ENCODE data around the gene KCTD17. TPM values are rescaled to one million over a fixed set of nuclear protein-coding genes. Genes with fewer than 3 reads are reported as not detected.

Gene KCTD17
- total RNA-seq, 1 experiment from 2014 or later = 11.7 TPM

DNA sequence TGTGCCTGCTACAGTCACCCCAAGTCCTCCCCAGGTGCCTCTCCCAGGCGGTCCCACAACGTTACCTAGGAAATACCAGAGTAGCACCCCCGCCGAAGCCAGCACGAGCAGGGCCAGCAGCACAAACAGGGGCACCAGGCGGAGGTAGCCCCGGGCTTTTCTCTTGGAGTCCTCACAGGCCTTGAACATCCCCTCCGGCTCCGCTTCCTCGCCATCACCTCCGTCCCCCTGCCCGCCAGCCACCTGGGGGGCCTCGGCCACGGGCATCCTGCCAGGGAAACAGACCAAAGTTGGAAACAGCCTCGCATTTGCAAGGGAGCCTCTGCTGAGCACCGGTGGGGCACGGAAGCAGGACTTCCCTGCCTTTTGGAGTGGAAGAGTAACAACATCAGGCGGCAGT lies 51.6 kb downstream of the KCTD17 start:
- CTCF ChIA-PET = interaction anchor here (0.6 kb wide), 1 partner anchor 250 kb away, joined by 3 read pairs; no protein-coding TSS in a partner anchor
- no peak for DNase-seq (ENCODE audit: unreplicated experiment)
- Mint-ChIP-seq H3K36me3 (ENCODE audit: insufficient read depth, unreplicated experiment) (no peaks in the 10 kb centered on the region), H3K4me3 (ENCODE audit: unreplicated experiment) (no peak overlapping the region), H3K9me3 (ENCODE audit: unreplicated experiment) (no peaks in the 10 kb centered on the region), H3K27ac (ENCODE audit: low read depth, unreplicated experiment) (no peak overlapping the region), H3K4me1 (ENCODE audit: insufficient read depth, unreplicated experiment) (no peaks in the 10 kb centered on the region), H3K27me3 (ENCODE audit: insufficient read depth, unreplicated experiment) (peaks cover 55% of the 10 kb centered on the region)
- intact Hi-C loops (cut with micrococcal nuclease) = no loop called here
- POLR2A ChIA-PET = no interaction called here
- TF ChIP-seq, protein P1, sequence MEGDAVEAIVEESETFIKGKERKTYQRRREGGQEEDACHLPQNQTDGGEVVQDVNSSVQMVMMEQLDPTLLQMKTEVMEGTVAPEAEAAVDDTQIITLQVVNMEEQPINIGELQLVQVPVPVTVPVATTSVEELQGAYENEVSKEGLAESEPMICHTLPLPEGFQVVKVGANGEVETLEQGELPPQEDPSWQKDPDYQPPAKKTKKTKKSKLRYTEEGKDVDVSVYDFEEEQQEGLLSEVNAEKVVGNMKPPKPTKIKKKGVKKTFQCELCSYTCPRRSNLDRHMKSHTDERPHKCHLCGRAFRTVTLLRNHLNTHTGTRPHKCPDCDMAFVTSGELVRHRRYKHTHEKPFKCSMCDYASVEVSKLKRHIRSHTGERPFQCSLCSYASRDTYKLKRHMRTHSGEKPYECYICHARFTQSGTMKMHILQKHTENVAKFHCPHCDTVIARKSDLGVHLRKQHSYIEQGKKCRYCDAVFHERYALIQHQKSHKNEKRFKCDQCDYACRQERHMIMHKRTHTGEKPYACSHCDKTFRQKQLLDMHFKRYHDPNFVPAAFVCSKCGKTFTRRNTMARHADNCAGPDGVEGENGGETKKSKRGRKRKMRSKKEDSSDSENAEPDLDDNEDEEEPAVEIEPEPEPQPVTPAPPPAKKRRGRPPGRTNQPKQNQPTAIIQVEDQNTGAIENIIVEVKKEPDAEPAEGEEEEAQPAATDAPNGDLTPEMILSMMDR (IDR thresholded peaks at IDR 0.05; ENCODE audit: unreplicated experiment) = no peak
- no TSS peak for BruUV-seq (replicated peaks)

DNA sequence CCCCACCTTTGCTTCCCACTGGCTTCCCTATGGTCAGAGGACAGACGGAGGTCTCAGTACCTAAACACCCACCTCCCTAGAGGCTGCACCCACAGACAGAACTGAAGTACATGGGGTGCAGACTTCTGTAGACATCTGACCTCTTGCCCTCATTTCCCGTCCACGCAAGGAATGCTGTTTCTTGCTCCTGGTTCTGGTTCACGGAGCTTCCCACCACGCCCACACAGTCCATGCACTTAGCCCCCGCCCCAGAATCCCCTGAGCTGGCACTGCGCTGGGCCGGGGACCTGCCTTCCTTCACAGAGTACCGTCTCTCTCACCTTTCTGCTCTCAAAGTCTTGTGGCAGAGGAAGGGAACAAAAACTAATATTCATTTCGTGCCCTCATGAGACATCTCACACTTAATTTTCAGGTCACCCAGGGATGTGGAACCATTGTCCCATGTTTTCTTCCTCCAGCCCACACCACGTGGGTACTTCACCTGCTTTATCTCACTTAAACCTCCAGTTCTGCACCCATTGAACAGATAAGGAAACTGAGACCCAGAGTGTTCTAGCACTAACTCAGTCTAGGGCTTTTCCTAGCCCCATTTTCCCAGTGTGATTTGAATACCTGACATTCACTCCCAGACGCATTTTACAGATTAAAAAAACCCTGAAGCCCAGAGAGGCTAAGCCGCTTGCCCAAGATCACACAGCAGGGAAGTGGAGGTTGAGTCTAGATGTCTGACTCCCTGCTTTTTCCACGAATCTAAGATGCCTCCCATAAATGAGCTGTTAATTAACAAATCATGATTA lies 52.3 kb downstream of the KCTD17 start:
- Mint-ChIP-seq H3K36me3 (ENCODE audit: insufficient read depth, unreplicated experiment) (no peaks in the 10 kb centered on the region), H3K27ac (ENCODE audit: low read depth, unreplicated experiment) (no peak overlapping the region), H3K4me3 (ENCODE audit: unreplicated experiment) (no peak overlapping the region), H3K4me1 (ENCODE audit: insufficient read depth, unreplicated experiment) (no peaks in the 10 kb centered on the region), H3K27me3 (ENCODE audit: insufficient read depth, unreplicated experiment) (peaks cover 48% of the 10 kb centered on the region), H3K9me3 (ENCODE audit: unreplicated experiment) (no peaks in the 10 kb centered on the region)
- intact Hi-C loops (cut with micrococcal nuclease) = no loop called here
- no TSS peak for BruUV-seq (replicated peaks)
- ChIA-PET CTCF (interaction anchor here (0.6 to 1.4 kb wide), 3 partner anchors 83 to 249 kb away, joined by 3 read pairs; no protein-coding TSS in a partner anchor), POLR2A (no interaction called here)
- TF ChIP-seq, protein P1 (IDR thresholded peaks at IDR 0.05; ENCODE audit: unreplicated experiment) = no peak
- DNase-seq (ENCODE audit: unreplicated experiment) = no peak

DNA sequence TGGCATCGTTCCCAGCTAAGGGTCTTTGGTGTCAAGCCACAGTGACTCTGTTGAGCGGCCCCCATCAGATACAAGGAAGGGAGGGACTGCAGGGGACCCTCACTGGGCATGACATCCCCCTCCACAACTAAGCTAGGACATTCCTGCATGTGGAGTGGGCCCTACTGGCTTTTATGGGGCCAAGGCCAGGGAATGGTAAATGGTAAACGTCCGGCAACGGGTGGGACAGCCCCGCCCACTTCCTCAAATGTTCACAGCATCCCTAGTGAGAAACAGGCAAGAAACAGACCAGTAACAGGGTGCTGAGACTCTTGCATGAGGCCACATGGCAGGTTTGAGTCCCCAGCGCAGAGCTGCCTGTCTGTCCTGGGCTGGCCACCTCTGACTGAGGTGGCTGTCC lies 53.6 kb downstream of the KCTD17 start:
- Mint-ChIP-seq H3K27me3 (ENCODE audit: insufficient read depth, unreplicated experiment) (peaks cover 35% of the 10 kb centered on the region), H3K4me1 (ENCODE audit: insufficient read depth, unreplicated experiment) (no peaks in the 10 kb centered on the region), H3K9me3 (ENCODE audit: unreplicated experiment) (no peaks in the 10 kb centered on the region), H3K27ac (ENCODE audit: low read depth, unreplicated experiment) (no peak overlapping the region), H3K4me3 (ENCODE audit: unreplicated experiment) (no peak overlapping the region), H3K36me3 (ENCODE audit: insufficient read depth, unreplicated experiment) (no peaks in the 10 kb centered on the region)
- CTCF ChIA-PET = no interaction called here
- POLR2A ChIA-PET = interaction anchor here (0.6 to 1.2 kb wide), 2 partner anchors 20 to 93 kb away, joined by 3 read pairs; no protein-coding TSS in a partner anchor
- TF ChIP-seq, protein P1 (IDR thresholded peaks at IDR 0.05; ENCODE audit: unreplicated experiment) = no peak
- intact Hi-C loops (cut with micrococcal nuclease) = no loop called here
- DNase-seq (ENCODE audit: unreplicated experiment) = no peak
- BruUV-seq (replicated peaks) = no TSS peak

DNA sequence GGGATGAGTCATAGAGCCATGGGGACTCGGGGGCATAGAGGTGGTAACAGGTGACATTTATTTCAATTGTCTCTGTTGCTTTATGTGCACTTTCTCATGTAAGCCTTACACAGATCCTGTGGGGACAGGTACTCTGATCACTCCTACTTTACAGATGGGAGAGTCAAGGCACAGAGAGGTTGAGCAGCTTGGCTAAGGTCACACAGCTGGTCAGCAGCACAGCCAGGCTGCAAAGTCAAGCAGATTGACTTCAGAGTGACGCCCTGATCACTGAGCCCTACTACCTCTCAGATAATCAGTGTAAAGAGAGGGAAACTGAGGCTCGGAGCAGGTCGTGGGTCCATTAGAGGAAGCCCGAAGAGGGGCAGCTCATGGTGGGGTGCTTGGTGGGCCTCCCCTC lies 54.4 kb downstream of the KCTD17 start:
- CTCF ChIA-PET = interaction anchor here (0.6 to 1.1 kb wide), 2 partner anchors 25 to 93 kb away, joined by 3 read pairs; no protein-coding TSS in a partner anchor
- no peak for DNase-seq (ENCODE audit: unreplicated experiment)
- H3K36me3 Mint-ChIP-seq (ENCODE audit: insufficient read depth, unreplicated experiment) = no peaks in the 10 kb centered on the region
- H3K4me1 Mint-ChIP-seq (ENCODE audit: insufficient read depth, unreplicated experiment) = no peaks in the 10 kb centered on the region
- no peak overlapping the region for H3K4me3 Mint-ChIP-seq (ENCODE audit: unreplicated experiment)
- intact Hi-C loops (cut with micrococcal nuclease) = no loop called here
- no peaks in the 10 kb centered on the region for H3K9me3 Mint-ChIP-seq (ENCODE audit: unreplicated experiment)
- H3K27me3 Mint-ChIP-seq (ENCODE audit: insufficient read depth, unreplicated experiment) = peaks cover 29% of the 10 kb centered on the region
- POLR2A ChIA-PET = interaction anchor here (1.2 kb wide), 1 partner anchor 19 kb away, joined by 3 read pairs; no protein-coding TSS in a partner anchor
- TF ChIP-seq, protein P1 (IDR thresholded peaks at IDR 0.05; ENCODE audit: unreplicated experiment) = no peak
- BruUV-seq (replicated peaks) = no TSS peak
- no peak overlapping the region for H3K27ac Mint-ChIP-seq (ENCODE audit: low read depth, unreplicated experiment)
